Left renal pelvis (tissue), 4 donors: Measurements from ENCODE around the gene CACNA1I. TPM values are rescaled to one million over a fixed set of nuclear protein-coding genes. Genes with fewer than 3 reads are reported as not detected.
"Not testable (repeated sequence)": the region's sequence is repeated elsewhere in the genome, so short reads cannot be mapped to it uniquely, and the experiment has no call there.

Experiments
- DNase-seq, 4 donors: peaks; one replicate each; pipeline ENCODE4 v3.0.0-alpha.2; 2013; ENCODE audit warnings: low read depth in 4 of 4, low spot score in 3 of 4
- polyA plus RNA-seq, 4 donors: library from polyadenylated mRNA; unstranded; fragments of 120-200 nt; gene quantifications; one replicate each; pipeline ENCODE4 v1.2.1, GENCODE V29; 2013; ENCODE audit not compliant: insufficient read length in 4 of 4

Gene CACNA1I
- polyA plus RNA-seq, 4 donors, result 0.03 to 0.15 (median 0.07) TPM

DNA sequence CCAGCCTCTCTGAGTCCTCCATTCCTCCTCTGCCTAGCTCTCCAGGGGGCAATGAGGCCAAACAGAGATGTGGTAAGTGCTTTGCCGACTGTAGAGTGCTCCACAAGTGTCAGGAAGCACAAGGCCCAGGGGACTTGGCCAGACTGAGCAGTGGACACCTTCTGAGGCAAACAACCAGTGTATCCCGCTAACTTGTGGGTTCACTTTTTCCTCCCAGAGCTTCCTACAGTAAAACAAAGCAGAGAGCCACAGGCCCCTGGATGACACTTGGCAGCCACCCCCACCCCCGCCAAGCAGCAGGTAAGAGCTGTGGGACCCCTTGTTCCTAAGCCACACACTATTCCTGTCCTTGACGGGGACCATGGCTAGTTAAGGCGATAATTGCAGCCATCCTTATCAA is 160.9 kb downstream of the CACNA1I start:
- no peak for DNase-seq

DNA sequence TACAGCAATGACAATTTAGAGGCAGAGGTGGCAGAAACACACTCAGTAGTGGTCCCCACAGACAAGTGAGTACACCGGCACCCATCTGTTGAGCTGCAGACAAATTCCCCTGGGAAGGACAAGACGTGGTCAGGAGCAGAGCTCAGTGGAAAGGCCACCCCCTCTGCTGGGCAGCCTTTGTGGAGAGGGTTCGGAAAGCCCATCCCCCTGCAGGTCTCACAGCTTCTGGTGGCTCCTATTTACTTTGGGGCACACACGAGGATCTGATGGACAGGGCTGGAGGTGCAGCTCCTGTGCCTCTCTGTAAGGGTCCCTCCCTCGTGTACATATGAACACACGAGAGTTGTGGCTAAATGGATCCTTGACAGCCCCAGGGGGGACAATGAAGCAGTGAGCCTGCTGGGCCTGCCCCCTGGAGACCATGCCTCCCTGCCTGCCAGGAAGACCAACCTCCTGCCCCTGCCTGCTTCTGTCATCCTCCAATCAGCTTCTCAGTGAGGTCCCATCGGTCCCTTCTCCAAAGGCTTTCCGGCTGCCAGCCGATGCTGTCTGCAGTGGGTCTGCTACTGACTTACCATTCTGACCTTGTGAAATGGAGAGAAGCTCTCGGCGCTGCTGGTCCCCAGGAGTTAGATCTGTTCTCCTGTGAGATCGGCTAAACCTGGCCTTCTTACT is 161.5 kb downstream of the CACNA1I start:
- DNase-seq, result no peak

DNA sequence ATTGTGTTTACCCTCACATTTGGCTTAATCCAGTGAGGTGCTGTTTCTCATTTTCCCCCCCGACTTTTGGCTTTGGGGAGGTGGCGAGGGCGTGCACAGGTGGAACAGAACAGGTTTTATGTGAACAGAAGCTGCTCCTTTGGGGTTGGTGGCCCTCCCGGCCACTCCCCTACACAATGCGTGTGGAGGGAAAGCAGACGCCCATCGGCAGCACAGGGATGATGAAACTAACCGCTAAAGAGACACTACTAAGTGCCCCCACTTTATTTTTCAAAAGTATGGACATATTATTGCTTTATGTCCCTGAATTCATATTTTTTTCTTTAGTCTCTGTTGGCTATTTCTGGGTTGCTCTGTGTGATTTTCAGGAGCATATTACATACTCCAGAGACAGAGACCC is 162.1 kb downstream of the CACNA1I start:
- no peak for DNase-seq

DNA sequence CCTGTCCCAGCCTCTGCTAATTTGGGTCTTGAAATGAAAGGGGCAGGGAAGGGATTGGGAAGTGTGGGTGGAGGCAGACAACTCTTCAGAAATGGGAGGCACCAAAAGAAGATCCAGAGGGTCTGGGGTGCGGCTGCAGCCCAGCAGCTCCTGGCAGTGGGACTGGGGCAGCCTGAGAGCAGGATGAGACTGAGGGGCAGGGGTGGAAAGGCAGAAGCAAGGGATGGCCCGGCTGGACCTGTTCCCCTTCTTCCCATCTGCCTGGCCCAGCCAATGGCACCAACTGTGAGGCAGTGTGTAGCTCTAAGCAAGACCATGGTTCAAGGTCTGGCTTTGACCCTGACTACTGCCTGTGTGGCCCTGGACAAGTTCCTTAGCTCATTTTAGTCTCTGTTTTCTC is 162.6 kb downstream of the CACNA1I start:
- DNase-seq, result no peak

DNA sequence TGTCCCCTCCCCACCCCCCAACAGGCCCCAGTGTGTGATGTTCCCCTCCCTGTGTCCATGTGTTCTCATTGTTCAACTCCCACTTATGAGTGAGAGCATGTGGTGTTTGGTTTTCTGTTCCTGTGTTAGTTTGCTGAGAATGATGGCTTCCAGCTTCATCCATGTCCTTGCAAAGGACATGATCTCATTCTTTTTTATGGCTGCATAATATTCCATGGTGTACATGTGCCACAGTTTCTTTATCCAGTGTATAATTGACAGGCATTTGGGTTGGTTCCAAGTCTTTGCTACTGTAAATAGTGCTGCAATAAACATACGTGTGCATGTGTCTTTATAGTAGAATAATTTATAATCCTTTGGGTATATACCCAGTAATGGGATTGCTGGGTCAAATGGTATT is 163.5 kb downstream of the CACNA1I start:
- DNase-seq, result not testable (repeated sequence)

DNA sequence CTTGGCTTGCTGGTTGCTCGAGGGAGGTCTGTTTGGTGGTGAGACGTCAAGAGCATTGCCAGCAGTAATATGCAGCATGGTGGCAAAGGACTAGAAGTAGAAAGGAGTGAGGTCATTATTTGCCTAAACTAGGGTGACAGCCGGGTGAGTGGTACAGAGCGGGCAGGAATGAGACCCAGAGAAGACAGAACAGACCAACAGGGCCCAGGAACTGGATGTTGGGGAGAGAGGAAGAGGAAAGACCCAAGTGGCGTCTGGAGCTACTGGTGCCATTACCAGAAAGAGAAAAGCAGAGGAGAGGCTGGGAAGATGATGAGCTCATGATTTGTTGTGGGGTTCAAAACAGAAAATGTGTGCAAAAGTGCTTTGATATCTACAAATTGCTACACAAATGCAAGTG is 164.3 kb downstream of the CACNA1I start:
- DNase-seq, result no peak

DNA sequence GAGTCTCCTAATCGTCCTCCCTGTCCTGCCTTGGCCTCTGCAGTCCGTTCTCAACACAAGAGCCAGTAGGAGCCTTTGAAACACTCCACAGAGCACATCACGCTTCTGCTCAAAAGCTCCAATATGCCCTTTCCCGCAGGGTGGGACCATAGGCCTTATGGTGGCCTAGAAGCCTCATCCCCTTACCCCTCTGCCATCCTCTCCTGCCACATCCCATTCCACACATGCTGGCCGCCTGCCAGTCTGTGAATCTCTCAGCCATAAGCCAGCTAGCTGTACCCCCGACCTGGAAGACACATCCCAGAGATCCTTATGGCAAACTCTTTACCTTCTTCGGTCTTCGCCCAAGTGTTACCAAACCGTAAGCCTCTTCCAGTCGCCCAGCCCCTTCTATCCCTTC is 165.2 kb downstream of the CACNA1I start:
- DNase-seq, result no peak

DNA sequence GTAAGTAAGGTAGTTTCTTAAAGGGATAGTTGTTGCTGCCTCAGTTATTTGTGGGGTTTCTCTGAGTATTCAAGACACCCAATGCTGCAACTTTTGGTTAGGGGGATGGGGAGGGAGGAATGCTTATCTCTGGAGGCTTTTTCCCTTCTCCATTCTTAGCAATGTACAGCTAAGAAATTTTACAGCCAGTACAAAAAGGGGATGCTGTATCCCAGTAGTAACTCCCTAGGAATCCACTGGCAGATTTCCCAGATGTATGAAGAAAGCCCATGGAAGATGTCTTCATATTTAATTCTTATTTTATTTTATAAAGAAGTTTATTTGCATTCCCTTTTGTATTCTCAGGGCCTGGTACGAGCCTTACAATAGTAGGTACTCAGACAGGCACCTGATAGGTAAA is 168.2 kb downstream of the CACNA1I start:
- DNase-seq, result no peak

Other genes with a start within 250 kb of the CACNA1I start
- gene SYNGR1, start 220.8 kb upstream of the CACNA1I start, polyA plus RNA-seq, result 10 to 100 TPM; 18.8 to 26.7 (median 20.8) TPM
- gene TAB1, start 171.0 kb upstream of the CACNA1I start, polyA plus RNA-seq, result 10 to 100 TPM; 21.8 to 33.6 (median 24.8) TPM
- 10 to 100 TPM; 14.6 to 27.5 (median 21.3) TPM for gene MGAT3, start 113.7 kb upstream of the CACNA1I start, polyA plus RNA-seq
- 10 to 100 TPM; 23.3 to 37.1 (median 33.9) TPM for gene MIEF1, start 68.5 kb upstream of the CACNA1I start, polyA plus RNA-seq
- 100 to 1,000 TPM; 276 to 311 (median 304) TPM for gene ATF4, start 50.2 kb upstream of the CACNA1I start, polyA plus RNA-seq
- gene RPS19BP1, start 38.0 kb upstream of the CACNA1I start, polyA plus RNA-seq, result 10 to 100 TPM; 33.2 to 61.4 (median 44.0) TPM